H9 (cell line): Measurements from ENCODE around the gene CYGB. TPM values are rescaled to one million over a fixed set of nuclear protein-coding genes. Genes with fewer than 3 reads are reported as not detected.

Experiments
- DNase-seq: peaks from one replicate; pipeline ENCODE4 v3.0.0-alpha.2; 2017
- H2AFZ ChIP-seq: one replicate; pipeline ENCODE4 v1.6.1; 2013; ENCODE audit warnings: mild to moderate bottlenecking, low read length, control low read depth, moderate library complexity
- H2AK5ac ChIP-seq: 2 replicates; pipeline ENCODE4 v1.6.1; 2013; ENCODE audit warnings: low read length, control low read depth, mixed read lengths; ENCODE audit not compliant: insufficient read length
- H2BK120ac ChIP-seq: one replicate; pipeline ENCODE4 v1.6.1; 2013; ENCODE audit warnings: low read depth, mild to moderate bottlenecking, low read length, control low read depth, inconsistent platforms; ENCODE audit not compliant: poor library complexity, severe bottlenecking
- H2BK12ac ChIP-seq: 2 replicates; pipeline ENCODE4 v1.6.1; 2013; ENCODE audit warnings: low read length, control low read depth, mixed read lengths, low read depth; ENCODE audit not compliant: insufficient read length
- H2BK15ac ChIP-seq: 2 replicates; pipeline ENCODE4 v1.6.1; 2013; ENCODE audit warnings: low read depth, low read length, control low read depth
- H2BK20ac ChIP-seq: one replicate; pipeline ENCODE4 v1.6.1; 2013; ENCODE audit warnings: low read depth, mild to moderate bottlenecking, low read length, control low read depth, inconsistent platforms; ENCODE audit not compliant: poor library complexity, severe bottlenecking
- H2BK5ac ChIP-seq: 2 replicates; pipeline ENCODE4 v1.6.1; 2013; ENCODE audit warnings: low read length, control low read depth, mixed read lengths; ENCODE audit not compliant: insufficient read length
- H3K14ac ChIP-seq: 2 replicates; pipeline ENCODE4 v1.6.1; 2013; ENCODE audit warnings: low read length, control low read depth; ENCODE audit not compliant: insufficient read depth
- H3K18ac ChIP-seq: 2 replicates; pipeline ENCODE4 v1.6.1; 2013; ENCODE audit warnings: low read depth, mild to moderate bottlenecking, mixed read lengths, low read length, control low read depth; ENCODE audit not compliant: insufficient read length
- H3K23ac ChIP-seq: 2 replicates; pipeline ENCODE4 v1.6.1; 2013; ENCODE audit warnings: low read length, control low read depth, mixed read lengths, low read depth; ENCODE audit not compliant: insufficient read length
- H3K23me2 ChIP-seq: 2 replicates; pipeline ENCODE4 v1.6.1; 2013; ENCODE audit warnings: low read depth, mild to moderate bottlenecking, mixed read lengths, low read length, control low read depth; ENCODE audit not compliant: insufficient read length, poor library complexity, severe bottlenecking
- H3K27ac ChIP-seq: 2 replicates; pipeline ENCODE4 v1.5.1; 2013; ENCODE audit warnings: low read length, control low read depth, mixed read lengths, low read depth; ENCODE audit not compliant: insufficient read length
- H3K27me3 ChIP-seq: 2 replicates; pipeline ENCODE4 v1.6.1; 2013; ENCODE audit warnings: low read length, control low read depth, inconsistent platforms; ENCODE audit not compliant: insufficient read depth
- H3K4ac ChIP-seq: 2 replicates; pipeline ENCODE4 v1.6.1; 2013; ENCODE audit warnings: low read depth, mild to moderate bottlenecking, control low read depth, inconsistent platforms, low read length, moderate library complexity
- H3K4me1 ChIP-seq: 2 replicates; pipeline ENCODE4 v1.6.1; 2013; ENCODE audit warnings: low read length, control low read depth, inconsistent platforms; ENCODE audit not compliant: insufficient read depth
- H3K4me2 ChIP-seq: 2 replicates; pipeline ENCODE4 v1.6.1; 2013; ENCODE audit warnings: low read length, control low read depth, mixed read lengths; ENCODE audit not compliant: insufficient read length, insufficient read depth
- H3K56ac ChIP-seq: 2 replicates; pipeline ENCODE4 v1.6.1; 2013; ENCODE audit warnings: low read depth, mild to moderate bottlenecking, mixed read lengths, low read length, control low read depth; ENCODE audit not compliant: insufficient read length
- H3K79me1 ChIP-seq: 2 replicates; pipeline ENCODE4 v1.6.1; 2013; ENCODE audit warnings: low read depth, mild to moderate bottlenecking, moderate library complexity, low read length, control low read depth, inconsistent platforms; ENCODE audit not compliant: insufficient read depth, poor library complexity, severe bottlenecking
- H3K79me2 ChIP-seq: 2 replicates; pipeline ENCODE4 v1.6.1; 2013; ENCODE audit warnings: low read length, control low read depth, inconsistent platforms; ENCODE audit not compliant: insufficient read depth
- H3K9ac ChIP-seq: 2 replicates; pipeline ENCODE4 v1.6.1; 2013; ENCODE audit warnings: low read length, control low read depth, mixed read lengths; ENCODE audit not compliant: insufficient read length; ENCODE audit errors: extremely low read depth
- H3K9me3 ChIP-seq: one replicate; pipeline ENCODE4 v1.6.1; 2013; ENCODE audit warnings: low read depth, low read length, inconsistent platforms; ENCODE audit not compliant: control insufficient read depth
- H3T11ph ChIP-seq: one replicate; pipeline ENCODE4 v1.6.1; 2013; ENCODE audit warnings: mild to moderate bottlenecking, low read length, control low read depth, inconsistent platforms
- H4K20me1 ChIP-seq: one replicate; pipeline ENCODE4 v1.6.1; 2013; ENCODE audit not compliant: control insufficient read depth, insufficient read length, insufficient read depth
- H4K5ac ChIP-seq: 2 replicates; pipeline ENCODE4 v1.6.1; 2013; ENCODE audit warnings: low read depth, mild to moderate bottlenecking, mixed read lengths, low read length, control low read depth; ENCODE audit not compliant: insufficient read length
- H4K8ac ChIP-seq: replicated peaks from 2 replicates; pipeline ENCODE4 v1.6.1; 2013; ENCODE audit warnings: low read length, control low read depth, mixed read lengths, low read depth; ENCODE audit not compliant: insufficient read length
- H4K91ac ChIP-seq: 2 replicates; pipeline ENCODE4 v1.6.1; 2013; ENCODE audit warnings: low read depth, mild to moderate bottlenecking, moderate library complexity, mixed read lengths, low read length, control low read depth; ENCODE audit not compliant: insufficient read length
- H3K27ac Mint-ChIP-seq, 3 experiments: 2 replicates in 2 of 3; 3 replicates in 1 of 3; pipeline ENCODE4 v1.8.0; 2020 to 2021; ENCODE audit warnings: mixed read lengths in 3 of 3, mild to moderate bottlenecking in 1 of 3, moderate library complexity in 1 of 3
- H3K27me3 Mint-ChIP-seq: 2 replicates; pipeline ENCODE4 v1.8.0; 2021; ENCODE audit warnings: low read depth, mild to moderate bottlenecking, moderate library complexity, mixed read lengths
- H3K36me3 Mint-ChIP-seq, 3 experiments: 2 replicates in 2 of 3; 3 replicates in 1 of 3; pipeline ENCODE4 v1.8.0; 2020 to 2021; ENCODE audit warnings: low read depth in 3 of 3, mixed read lengths in 3 of 3; ENCODE audit not compliant: insufficient read depth in 1 of 3
- H3K4me1 Mint-ChIP-seq, 2 experiments: 2 replicates each; pipeline ENCODE4 v1.8.0; 2020; ENCODE audit warnings: mixed read lengths in 2 of 2
- H3K4me3 Mint-ChIP-seq, 2 experiments: 2 replicates in 1 of 2; 3 replicates in 1 of 2; pipeline ENCODE4 v1.8.0; 2020 to 2021; ENCODE audit warnings: mild to moderate bottlenecking in 2 of 2, mixed read lengths in 2 of 2, moderate library complexity in 1 of 2
- H3K9me3 Mint-ChIP-seq, 2 experiments: 2 replicates in 1 of 2; 3 replicates in 1 of 2; pipeline ENCODE4 v1.8.0; 2020; ENCODE audit warnings: mild to moderate bottlenecking in 2 of 2, mixed read lengths in 2 of 2, moderate library complexity in 1 of 2
- WGBS: extraction: QIAGEN DNeasy Blood & Tissue Kit; methylation state at CpG from one replicate; pipeline ENCODE4 v1.1.7; 2013; ENCODE audit warnings: missing lambda C conversion rate, low lambda C conversion rate, mixed read lengths; ENCODE audit not compliant: insufficient read length; ENCODE audit errors: extremely low coverage; 5-methylcytosine and 5-hydroxymethylcytosine counted together
- total RNA-seq: library from RNA; stranded (reverse); gene quantifications from 2 replicates; pipeline ENCODE4 v1.2.1, GENCODE V29; 2021
- TF ChIP-seq, protein P1 (sequence below): fragments of 200-600 bp; sonication (generic); conservative IDR thresholded peaks from 3 replicates; pipeline ENCODE4 v1.8.0; 2021; ENCODE audit warnings: antibody characterized with exemption, mild to moderate bottlenecking

CYGB gene
- total RNA-seq, 1 experiment from 2014 or later: 2.4 TPM

GRCh38 chr17:76570457-76570856 lies 32.9 kb upstream of the CYGB start:
- H3K4me1 Mint-ChIP-seq: peaks cover 36 to 37% of the 10 kb centered on the region in 2 experiments

More at GRCh38 chr17:76570457-76570856, 32.9 kb upstream of the CYGB start:
- H3K9ac ChIP-seq: no peak overlapping the region
- H3K4ac ChIP-seq: no peak overlapping the region
- no peak overlapping the region for H2BK12ac ChIP-seq
- no peak overlapping the region for H2BK15ac ChIP-seq
- H3K27ac ChIP-seq: no peak overlapping the region
- H3K79me2 ChIP-seq: no peaks in the 10 kb centered on the region
- no peak overlapping the region for H2AK5ac ChIP-seq
- no peak overlapping the region for H2AFZ ChIP-seq
- H3K4me1 ChIP-seq: no peaks in the 10 kb centered on the region; the same call in 1 of the 2 replicates
- no peak overlapping the region for H3T11ph ChIP-seq
- H4K20me1 ChIP-seq: no peaks in the 10 kb centered on the region
- H4K5ac ChIP-seq: no peak overlapping the region
- H3K27me3 ChIP-seq: no peaks in the 10 kb centered on the region
- no peaks in the 10 kb centered on the region for H3K79me1 ChIP-seq
- H4K8ac ChIP-seq: no peak overlapping the region
- H4K91ac ChIP-seq: no peak overlapping the region
- H3K27ac Mint-ChIP-seq: no peak overlapping the region
- no peak overlapping the region for H3K14ac ChIP-seq
- H2BK120ac ChIP-seq: no peak overlapping the region
- H3K4me2 ChIP-seq: no peak overlapping the region
- H3K18ac ChIP-seq: no peak overlapping the region
- peaks cover 2 to 22% (median 3%) of the 10 kb centered on the region in 3 experiments; a peak in 6 of 7 replicates for H3K36me3 Mint-ChIP-seq
- no peak overlapping the region for H2BK5ac ChIP-seq
- H3K9me3 ChIP-seq: no peaks in the 10 kb centered on the region
- H3K23ac ChIP-seq: no peak overlapping the region
- TF ChIP-seq, protein P1, sequence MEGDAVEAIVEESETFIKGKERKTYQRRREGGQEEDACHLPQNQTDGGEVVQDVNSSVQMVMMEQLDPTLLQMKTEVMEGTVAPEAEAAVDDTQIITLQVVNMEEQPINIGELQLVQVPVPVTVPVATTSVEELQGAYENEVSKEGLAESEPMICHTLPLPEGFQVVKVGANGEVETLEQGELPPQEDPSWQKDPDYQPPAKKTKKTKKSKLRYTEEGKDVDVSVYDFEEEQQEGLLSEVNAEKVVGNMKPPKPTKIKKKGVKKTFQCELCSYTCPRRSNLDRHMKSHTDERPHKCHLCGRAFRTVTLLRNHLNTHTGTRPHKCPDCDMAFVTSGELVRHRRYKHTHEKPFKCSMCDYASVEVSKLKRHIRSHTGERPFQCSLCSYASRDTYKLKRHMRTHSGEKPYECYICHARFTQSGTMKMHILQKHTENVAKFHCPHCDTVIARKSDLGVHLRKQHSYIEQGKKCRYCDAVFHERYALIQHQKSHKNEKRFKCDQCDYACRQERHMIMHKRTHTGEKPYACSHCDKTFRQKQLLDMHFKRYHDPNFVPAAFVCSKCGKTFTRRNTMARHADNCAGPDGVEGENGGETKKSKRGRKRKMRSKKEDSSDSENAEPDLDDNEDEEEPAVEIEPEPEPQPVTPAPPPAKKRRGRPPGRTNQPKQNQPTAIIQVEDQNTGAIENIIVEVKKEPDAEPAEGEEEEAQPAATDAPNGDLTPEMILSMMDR: no peak
- WGBS: no CpG with 5 or more reads among the region's 7 CpGs
- no peak overlapping the region for H3K4me3 Mint-ChIP-seq
- H3K9me3 Mint-ChIP-seq: no peaks in the 10 kb centered on the region
- no peaks in the 10 kb centered on the region for H3K23me2 ChIP-seq
- no peak overlapping the region for H2BK20ac ChIP-seq
- no peaks in the 10 kb centered on the region for H3K27me3 Mint-ChIP-seq
- no peak overlapping the region for H3K56ac ChIP-seq
- peak; percentile 30 for DNase-seq
